SK-N-SH treated with all-trans-retinoic acid at 6 μM for 48 hours (cell line): ENCODE results near the gene JDP2.

Source experiments
- ATAC-seq: fragments of 200-7000 bp; cut with Tn5 transposase; 3 replicates; pipeline ENCODE4 v1.9.1; 2020; ENCODE audit warnings: mild to moderate bottlenecking, moderate library complexity
- ARNTL ChIP-seq: fragments of 450-650 bp; formaldehyde crosslinking; IDR thresholded peaks from 2 replicates; pipeline ENCODE4 v1.5.0; 2020; ENCODE audit warnings: low read depth, mild to moderate bottlenecking, moderate library complexity, borderline replicate concordance
- BACH2 ChIP-seq: fragments of 250-450 bp; sonication (Bioruptor Pico); IDR thresholded peaks from 2 replicates; pipeline ENCODE4 v1.9.0; 2021; ENCODE audit warnings: mild to moderate bottlenecking, borderline replicate concordance
- CREB5 ChIP-seq: fragments of 250-450 bp; sonication (Bioruptor Pico); IDR thresholded peaks from 2 replicates; pipeline ENCODE4 v1.5.1; 2020; ENCODE audit warnings: low read depth, mild to moderate bottlenecking, moderate library complexity
- CSDC2 ChIP-seq: fragments of 250-450 bp; sonication (Bioruptor Pico); IDR thresholded peaks from 2 replicates; pipeline ENCODE4 v1.5.0; 2020; ENCODE audit warnings: mild to moderate bottlenecking, moderate library complexity
- CSRNP3 ChIP-seq: fragments of 250-450 bp; sonication (Bioruptor Pico); IDR thresholded peaks from 2 replicates; pipeline ENCODE4 v1.5.1; 2021; ENCODE audit warnings: mild to moderate bottlenecking, moderate library complexity
- ESRRG ChIP-seq: fragments of 250-450 bp; sonication (Bioruptor Pico); IDR thresholded peaks from 2 replicates; pipeline ENCODE4 v1.6.1; 2021; ENCODE audit warnings: mild to moderate bottlenecking
- GLIS3 ChIP-seq: fragments of 250-450 bp; sonication (Bioruptor Pico); IDR thresholded peaks from 2 replicates; pipeline ENCODE4 v1.5.0; 2020; ENCODE audit warnings: mild to moderate bottlenecking, moderate library complexity
- ISL1 ChIP-seq: fragments of 250-450 bp; sonication (Bioruptor Pico); IDR thresholded peaks from 2 replicates; pipeline ENCODE4 v2.1.2; 2022; ENCODE audit warnings: mild to moderate bottlenecking, moderate library complexity
- OSR1 ChIP-seq: fragments of 250-450 bp; sonication (Bioruptor Pico); IDR thresholded peaks from 2 replicates; pipeline ENCODE4 v1.8.0; 2022; ENCODE audit warnings: moderate library complexity, mild to moderate bottlenecking, inconsistent platforms
- PATZ1 ChIP-seq: fragments of 250-450 bp; sonication (Bioruptor Pico); IDR thresholded peaks from 2 replicates; pipeline ENCODE4 v1.8.0; 2020; ENCODE audit warnings: mild to moderate bottlenecking, moderate library complexity, borderline replicate concordance
- RARB ChIP-seq: fragments of 250-450 bp; sonication (Bioruptor Pico); IDR thresholded peaks from 2 replicates; pipeline ENCODE4 v1.8.0; 2021; ENCODE audit warnings: mild to moderate bottlenecking, moderate library complexity
- TCF4 ChIP-seq: fragments of 250-450 bp; sonication (Bioruptor Pico); IDR thresholded peaks from 2 replicates; pipeline ENCODE4 v1.8.0; 2021; ENCODE audit warnings: mild to moderate bottlenecking, moderate library complexity, borderline replicate concordance
- TOX ChIP-seq: fragments of 250-450 bp; sonication (Bioruptor Pico); IDR thresholded peaks from 2 replicates; pipeline ENCODE4 v1.8.0; 2021; ENCODE audit warnings: mild to moderate bottlenecking, moderate library complexity, borderline replicate concordance
- ZC3H10 ChIP-seq: fragments of 250-450 bp; sonication (Bioruptor Pico); IDR thresholded peaks from 2 replicates; pipeline ENCODE4 v1.5.1; 2021; ENCODE audit warnings: mild to moderate bottlenecking, moderate library complexity
- ZFP3 ChIP-seq: fragments of 250-450 bp; sonication (Bioruptor Pico); IDR thresholded peaks from 2 replicates; pipeline ENCODE4 v1.5.0; 2020; ENCODE audit warnings: mild to moderate bottlenecking, moderate library complexity
- ZNF565 ChIP-seq: fragments of 450-650 bp; formaldehyde crosslinking; conservative IDR thresholded peaks from 2 replicates; pipeline ENCODE4 v1.5.0; 2020; ENCODE audit warnings: low read depth, mild to moderate bottlenecking, moderate library complexity
- ZNF70 ChIP-seq: fragments of 450-650 bp; formaldehyde crosslinking; IDR thresholded peaks from 2 replicates; pipeline ENCODE4 v1.5.0; 2020; ENCODE audit warnings: mild to moderate bottlenecking, moderate library complexity
- ZNF8 ChIP-seq: fragments of 450-650 bp; formaldehyde crosslinking; IDR thresholded peaks from 2 replicates; pipeline ENCODE4 v1.5.0; 2020; ENCODE audit warnings: mild to moderate bottlenecking, moderate library complexity
- TF ChIP-seq, protein P1 (sequence below): fragments of 250-450 bp; sonication (Bioruptor Pico); IDR thresholded peaks from 2 replicates; pipeline ENCODE4 v1.5.0; 2020; ENCODE audit warnings: mild to moderate bottlenecking, moderate library complexity
- TF ChIP-seq, protein P2 (sequence below): fragments of 250-450 bp; sonication (Bioruptor Pico); IDR thresholded peaks from 2 replicates; pipeline ENCODE4 v1.8.0; 2021; ENCODE audit warnings: low read depth, mild to moderate bottlenecking, moderate library complexity, borderline replicate concordance

Gene JDP2

DNA sequence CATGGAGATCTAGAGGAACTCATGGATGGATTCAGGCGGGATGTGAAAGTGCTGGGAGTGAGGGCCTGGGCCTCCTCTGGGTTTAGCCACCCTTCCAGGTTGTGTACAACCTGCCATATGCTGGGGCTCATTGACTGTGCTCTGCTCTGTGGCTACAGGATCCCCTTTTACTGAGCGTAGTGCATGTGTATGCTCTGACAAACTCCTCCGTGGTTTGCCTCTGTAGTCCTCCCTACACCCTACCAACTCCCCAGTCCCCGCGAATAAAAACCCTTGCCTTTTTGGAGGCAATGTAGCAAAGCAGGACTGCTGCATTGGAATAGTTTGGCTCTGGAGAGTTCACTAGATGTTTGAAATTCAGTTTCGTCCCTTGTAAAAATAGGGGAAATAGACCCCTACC, 17.4 kb downstream of the JDP2 start (continued):
- TF ChIP-seq ZNF70 (CRISPR knock-in tag) (no peak), ESRRG (CRISPR knock-in tag) (no peak), TOX (CRISPR knock-in tag) (no peak), ZNF8 (CRISPR knock-in tag) (no peak), ZNF565 (CRISPR knock-in tag) (no peak), OSR1 (CRISPR knock-in tag) (no peak), BACH2 (CRISPR knock-in tag) (no peak), ISL1 (no peak), TCF4 (no peak), RARB (CRISPR knock-in tag) (no peak)
- TF ChIP-seq, protein P1, sequence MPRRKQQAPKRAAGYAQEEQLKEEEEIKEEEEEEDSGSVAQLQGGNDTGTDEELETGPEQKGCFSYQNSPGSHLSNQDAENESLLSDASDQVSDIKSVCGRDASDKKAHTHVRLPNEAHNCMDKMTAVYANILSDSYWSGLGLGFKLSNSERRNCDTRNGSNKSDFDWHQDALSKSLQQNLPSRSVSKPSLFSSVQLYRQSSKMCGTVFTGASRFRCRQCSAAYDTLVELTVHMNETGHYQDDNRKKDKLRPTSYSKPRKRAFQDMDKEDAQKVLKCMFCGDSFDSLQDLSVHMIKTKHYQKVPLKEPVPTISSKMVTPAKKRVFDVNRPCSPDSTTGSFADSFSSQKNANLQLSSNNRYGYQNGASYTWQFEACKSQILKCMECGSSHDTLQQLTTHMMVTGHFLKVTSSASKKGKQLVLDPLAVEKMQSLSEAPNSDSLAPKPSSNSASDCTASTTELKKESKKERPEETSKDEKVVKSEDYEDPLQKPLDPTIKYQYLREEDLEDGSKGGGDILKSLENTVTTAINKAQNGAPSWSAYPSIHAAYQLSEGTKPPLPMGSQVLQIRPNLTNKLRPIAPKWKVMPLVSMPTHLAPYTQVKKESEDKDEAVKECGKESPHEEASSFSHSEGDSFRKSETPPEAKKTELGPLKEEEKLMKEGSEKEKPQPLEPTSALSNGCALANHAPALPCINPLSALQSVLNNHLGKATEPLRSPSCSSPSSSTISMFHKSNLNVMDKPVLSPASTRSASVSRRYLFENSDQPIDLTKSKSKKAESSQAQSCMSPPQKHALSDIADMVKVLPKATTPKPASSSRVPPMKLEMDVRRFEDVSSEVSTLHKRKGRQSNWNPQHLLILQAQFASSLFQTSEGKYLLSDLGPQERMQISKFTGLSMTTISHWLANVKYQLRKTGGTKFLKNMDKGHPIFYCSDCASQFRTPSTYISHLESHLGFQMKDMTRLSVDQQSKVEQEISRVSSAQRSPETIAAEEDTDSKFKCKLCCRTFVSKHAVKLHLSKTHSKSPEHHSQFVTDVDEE (CRISPR knock-in tag), result no peak
- TF ChIP-seq, protein P2, sequence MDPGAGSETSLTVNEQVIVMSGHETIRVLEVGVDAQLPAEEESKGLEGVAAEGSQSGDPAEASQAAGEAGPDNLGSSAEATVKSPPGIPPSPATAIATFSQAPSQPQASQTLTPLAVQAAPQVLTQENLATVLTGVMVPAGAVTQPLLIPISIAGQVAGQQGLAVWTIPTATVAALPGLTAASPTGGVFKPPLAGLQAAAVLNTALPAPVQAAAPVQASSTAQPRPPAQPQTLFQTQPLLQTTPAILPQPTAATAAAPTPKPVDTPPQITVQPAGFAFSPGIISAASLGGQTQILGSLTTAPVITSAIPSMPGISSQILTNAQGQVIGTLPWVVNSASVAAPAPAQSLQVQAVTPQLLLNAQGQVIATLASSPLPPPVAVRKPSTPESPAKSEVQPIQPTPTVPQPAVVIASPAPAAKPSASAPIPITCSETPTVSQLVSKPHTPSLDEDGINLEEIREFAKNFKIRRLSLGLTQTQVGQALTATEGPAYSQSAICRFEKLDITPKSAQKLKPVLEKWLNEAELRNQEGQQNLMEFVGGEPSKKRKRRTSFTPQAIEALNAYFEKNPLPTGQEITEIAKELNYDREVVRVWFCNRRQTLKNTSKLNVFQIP (CRISPR knock-in tag), result no peak

GRCh38 chr14:75445963-75446362, 18.1 kb downstream of the JDP2 start:
- ATAC-seq, result no peak
- TF ChIP-seq ZNF8 (CRISPR knock-in tag), result no peak
- TF ChIP-seq TOX (CRISPR knock-in tag), result no peak
- TF ChIP-seq ZFP3 (CRISPR knock-in tag), result no peak
- TF ChIP-seq PATZ1 (CRISPR knock-in tag), result no peak
- TF ChIP-seq CSDC2 (CRISPR knock-in tag), result no peak
- TF ChIP-seq ARNTL (CRISPR knock-in tag), result no peak
- TF ChIP-seq ZC3H10 (CRISPR knock-in tag), result no peak
- TF ChIP-seq ESRRG (CRISPR knock-in tag), result no peak
- no peak for TF ChIP-seq ZNF70 (CRISPR knock-in tag)
- no peak for TF ChIP-seq TCF4
- TF ChIP-seq RARB (CRISPR knock-in tag), result no peak
- no peak for TF ChIP-seq BACH2 (CRISPR knock-in tag)
- TF ChIP-seq, protein P1 (CRISPR knock-in tag), result no peak
- no peak for TF ChIP-seq GLIS3 (CRISPR knock-in tag)
- TF ChIP-seq CREB5, result no peak
- TF ChIP-seq, all 23 proteins: peak for 0

GRCh38 chr14:75446447-75446846, 18.6 kb downstream of the JDP2 start:
- TF ChIP-seq, protein P1 (CRISPR knock-in tag), result no peak
- no peak for TF ChIP-seq CSRNP3
- no peak for TF ChIP-seq ZC3H10 (CRISPR knock-in tag)
- no peak for TF ChIP-seq GLIS3 (CRISPR knock-in tag)
- no peak for TF ChIP-seq ISL1
- ATAC-seq, result no peak
